Fibroblast of lung (primary cell): ENCODE measurements around the gene BCL11A. TPM values are rescaled to one million over a fixed set of nuclear protein-coding genes. Genes with fewer than 3 reads are reported as not detected.
A peak's percentile ranks its signal among the peaks of the same experiment; 100 is the strongest.

Experiments used
- DNase-seq, 2 donors: peaks; one replicate each; pipeline versions ENCODE4 v3.0.0 to v3.0.0-alpha.2; 2010; ENCODE audit warnings: low read depth in 2 of 2
- H2AFZ ChIP-seq: 2 replicates; pipeline ENCODE4 v1.5.1; 2012; ENCODE audit warnings: low read length, control low read depth, inconsistent platforms
- H3K27ac ChIP-seq: 2 replicates; pipeline ENCODE4 v1.5.1; 2011; ENCODE audit warnings: low read length, control low read depth; ENCODE audit not compliant: insufficient read depth
- H3K27me3 ChIP-seq: 2 replicates; pipeline ENCODE4 v1.5.1; 2011; ENCODE audit warnings: mild to moderate bottlenecking, low read length; ENCODE audit not compliant: control insufficient read depth, insufficient read depth
- H3K36me3 ChIP-seq: 2 replicates; pipeline ENCODE4 v1.5.1; 2011; ENCODE audit warnings: low read length; ENCODE audit not compliant: control insufficient read depth, insufficient read depth
- H3K4me1 ChIP-seq: 2 replicates; pipeline ENCODE4 v1.5.1; 2011; ENCODE audit warnings: low read length; ENCODE audit not compliant: control insufficient read depth, insufficient read depth; ENCODE audit errors: extremely low read depth
- H3K4me2 ChIP-seq: 2 replicates; pipeline ENCODE4 v1.5.1; 2011; ENCODE audit warnings: low read length, control low read depth; ENCODE audit not compliant: insufficient read depth; ENCODE audit errors: extremely low read depth
- H3K4me3 ChIP-seq, 4 experiments: fragments of 200-600 bp in 1 of 4; sonication (generic) in 1 of 4; replicated peaks in 1 of 4; 2 replicates each; pipeline ENCODE4 v1.5.1; 2011 to 2016; ENCODE audit warnings: low read length in 4 of 4, low read depth in 3 of 4, mild to moderate bottlenecking in 3 of 4, control low read depth in 2 of 4, inconsistent platforms in 1 of 4, mixed read lengths in 1 of 4; ENCODE audit not compliant: insufficient read depth in 1 of 4; ENCODE audit errors: control extremely low read depth in 1 of 4
- H3K79me2 ChIP-seq: 2 replicates; pipeline ENCODE4 v1.5.1; 2012; ENCODE audit warnings: mild to moderate bottlenecking, low read length, inconsistent platforms; ENCODE audit not compliant: control insufficient read depth, insufficient read depth
- H3K9ac ChIP-seq: 2 replicates; pipeline ENCODE4 v1.5.1; 2011; ENCODE audit warnings: mild to moderate bottlenecking, low read length, control low read depth; ENCODE audit not compliant: insufficient read depth
- H3K9me3 ChIP-seq: 2 replicates; pipeline ENCODE4 v1.5.1; 2012; ENCODE audit warnings: low read depth, low read length; ENCODE audit not compliant: control insufficient read depth, insufficient read depth
- H4K20me1 ChIP-seq: 2 replicates; pipeline ENCODE4 v1.5.1; 2011; ENCODE audit warnings: low read length; ENCODE audit not compliant: control insufficient read depth, insufficient read depth; ENCODE audit errors: extremely low read depth
- EZH2 ChIP-seq: IDR thresholded peaks from 2 replicates; pipeline ENCODE4 v1.5.1; 2012; ENCODE audit warnings: low read length, control low read depth, mild to moderate bottlenecking; ENCODE audit errors: missing control alignments
- polyA plus RNA-seq, 2 donors: library from polyadenylated mRNA; depleted of rRNA in 1 of 2; stranded (reverse) in 1 of 2; unstranded in 1 of 2; fragments of >200 nt; gene quantifications; 2 replicates each; pipeline ENCODE4 v1.2.1, GENCODE V29; 2011 to 2012; ENCODE audit warnings: missing spikeins in 1 of 2
- total RNA-seq: library from RNA; depleted of rRNA; stranded (reverse); fragments of >200 nt; gene quantifications from 2 replicates; pipeline ENCODE4 v1.2.1, GENCODE V29; 2014
- TF ChIP-seq, protein P1 (sequence below), 2 donors: IDR thresholded peaks in 1 of 2; conservative IDR thresholded peaks in 1 of 2; 1 replicate in 1 of 2; 2 replicates in 1 of 2; pipeline ENCODE4 v1.5.1; 2011 to 2012; ENCODE audit warnings: low read length in 2 of 2, control low read depth in 1 of 2, inconsistent platforms in 1 of 2, low read depth in 1 of 2, mild to moderate bottlenecking in 1 of 2

BCL11A gene
- total and polyA plus RNA-seq, 2 donors (not counting 1 experiment from before 2014, with no cell fraction given): 0.09 to 0.17 TPM

GRCh38 chr2:60546756-60547420, 6.6 kb downstream of the BCL11A start:
- TF ChIP-seq EZH2: no peak
- TF ChIP-seq, protein P1, sequence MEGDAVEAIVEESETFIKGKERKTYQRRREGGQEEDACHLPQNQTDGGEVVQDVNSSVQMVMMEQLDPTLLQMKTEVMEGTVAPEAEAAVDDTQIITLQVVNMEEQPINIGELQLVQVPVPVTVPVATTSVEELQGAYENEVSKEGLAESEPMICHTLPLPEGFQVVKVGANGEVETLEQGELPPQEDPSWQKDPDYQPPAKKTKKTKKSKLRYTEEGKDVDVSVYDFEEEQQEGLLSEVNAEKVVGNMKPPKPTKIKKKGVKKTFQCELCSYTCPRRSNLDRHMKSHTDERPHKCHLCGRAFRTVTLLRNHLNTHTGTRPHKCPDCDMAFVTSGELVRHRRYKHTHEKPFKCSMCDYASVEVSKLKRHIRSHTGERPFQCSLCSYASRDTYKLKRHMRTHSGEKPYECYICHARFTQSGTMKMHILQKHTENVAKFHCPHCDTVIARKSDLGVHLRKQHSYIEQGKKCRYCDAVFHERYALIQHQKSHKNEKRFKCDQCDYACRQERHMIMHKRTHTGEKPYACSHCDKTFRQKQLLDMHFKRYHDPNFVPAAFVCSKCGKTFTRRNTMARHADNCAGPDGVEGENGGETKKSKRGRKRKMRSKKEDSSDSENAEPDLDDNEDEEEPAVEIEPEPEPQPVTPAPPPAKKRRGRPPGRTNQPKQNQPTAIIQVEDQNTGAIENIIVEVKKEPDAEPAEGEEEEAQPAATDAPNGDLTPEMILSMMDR (conservative IDR thresholded peaks at IDR 0.05 in 1 of 2, IDR thresholded peaks at IDR 0.05 in 1 of 2; ENCODE audit: low read depth in 1 of 2, low read length in 2 of 2): no peak
- no peaks in the 10 kb centered on the region for H4K20me1 ChIP-seq
- H3K79me2 ChIP-seq: no peaks in the 10 kb centered on the region

GRCh38 chr2:60544954-60545560, 8.4 kb downstream of the BCL11A start:
- TF ChIP-seq EZH2: no peak
- TF ChIP-seq, protein P1 (conservative IDR thresholded peaks at IDR 0.05 in 1 of 2, IDR thresholded peaks at IDR 0.05 in 1 of 2; ENCODE audit: low read depth in 1 of 2, low read length in 2 of 2): no peak
- H2AFZ ChIP-seq: no peak overlapping the region
- no peak overlapping the region for H3K27ac ChIP-seq
- no peak overlapping the region for H3K9ac ChIP-seq
- no peak overlapping the region for H3K4me2 ChIP-seq
- H3K27me3 ChIP-seq: no peaks in the 10 kb centered on the region
- no peaks in the 10 kb centered on the region for H3K79me2 ChIP-seq
- H3K4me1 ChIP-seq: peaks cover 2% of the 10 kb centered on the region
- H4K20me1 ChIP-seq: no peaks in the 10 kb centered on the region
- H3K9me3 ChIP-seq: no peaks in the 10 kb centered on the region
- DNase-seq: no peak
- no peaks in the 10 kb centered on the region for H3K36me3 ChIP-seq
- no peak overlapping the region for H3K4me3 ChIP-seq

More at GRCh38 chr2:60546756-60547420, 6.6 kb downstream of the BCL11A start:
- no peak overlapping the region for H3K4me3 ChIP-seq
- no peak overlapping the region for H3K4me2 ChIP-seq
- no peaks in the 10 kb centered on the region for H3K36me3 ChIP-seq
- H3K9ac ChIP-seq: no peak overlapping the region
- peaks cover 2% of the 10 kb centered on the region for H3K4me1 ChIP-seq
- H3K27me3 ChIP-seq: peaks cover 5% of the 10 kb centered on the region
- no peak overlapping the region for H3K27ac ChIP-seq
- no peak overlapping the region for H2AFZ ChIP-seq
- DNase-seq: no peak
- no peaks in the 10 kb centered on the region for H3K9me3 ChIP-seq

GRCh38 chr2:60544062-60544461, 9.4 kb downstream of the BCL11A start:
- H3K4me1 ChIP-seq: no peaks in the 10 kb centered on the region
- no peak overlapping the region for H3K4me2 ChIP-seq
- peak in 1 of 2 donors; percentile 23 for DNase-seq
- no peak overlapping the region for H2AFZ ChIP-seq
- no peak overlapping the region for H3K4me3 ChIP-seq
- no peak overlapping the region for H3K27ac ChIP-seq
- H3K9me3 ChIP-seq: no peaks in the 10 kb centered on the region
- H4K20me1 ChIP-seq: no peaks in the 10 kb centered on the region
- no peaks in the 10 kb centered on the region for H3K36me3 ChIP-seq
- TF ChIP-seq, protein P1 (conservative IDR thresholded peaks at IDR 0.05 in 1 of 2, IDR thresholded peaks at IDR 0.05 in 1 of 2; ENCODE audit: low read depth in 1 of 2, low read length in 2 of 2): no peak
- TF ChIP-seq EZH2: no peak
- H3K27me3 ChIP-seq: no peaks in the 10 kb centered on the region
- H3K9ac ChIP-seq: no peak overlapping the region
- no peaks in the 10 kb centered on the region for H3K79me2 ChIP-seq
